Measurements from ENCODE around the gene UBASH3B. TPM values are rescaled to one million over a fixed set of nuclear protein-coding genes. Genes with fewer than 3 reads are reported as not detected.

Gene UBASH3B
- total RNA-seq, 1 donor from 2014 or later = 6.7 TPM

DNA sequence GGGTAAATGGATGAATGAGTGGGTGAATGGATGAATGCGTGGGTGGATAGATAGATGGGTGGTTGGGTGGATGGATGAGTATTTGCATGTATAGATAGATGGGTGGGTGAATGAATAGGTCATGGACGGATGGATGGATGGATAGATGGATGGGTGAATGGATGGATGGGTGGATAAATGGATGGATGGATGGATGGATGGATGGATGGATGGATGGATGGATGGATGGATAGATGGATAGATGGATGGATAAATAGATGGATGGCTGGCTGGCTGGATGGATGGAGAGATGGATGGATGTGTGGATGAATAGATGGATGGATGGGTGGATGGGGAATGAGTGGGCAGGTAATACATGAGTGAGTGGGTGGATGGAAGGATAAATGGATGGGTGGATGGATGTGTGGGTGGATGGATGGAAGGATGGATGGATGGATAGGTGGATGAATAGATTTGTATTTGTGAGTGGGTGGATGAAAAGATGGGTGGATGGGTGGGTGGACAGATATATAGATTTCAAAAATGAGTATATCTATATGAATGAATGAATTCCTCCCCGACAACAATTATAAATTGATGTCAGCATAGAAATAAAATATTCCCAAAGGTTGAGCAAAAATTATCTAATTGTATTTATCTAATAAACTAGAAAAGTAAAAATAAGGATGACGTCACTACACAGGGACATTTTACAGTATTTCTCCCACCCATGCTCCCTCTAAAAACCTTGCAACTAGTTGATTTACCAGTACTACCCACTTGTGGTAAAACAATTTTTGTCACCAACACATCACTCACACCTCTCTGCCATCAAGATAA lies 182.2 kb downstream of the UBASH3B start:
- no peaks in the 10 kb centered on the region for H3K4me1 Mint-ChIP-seq (ENCODE audit: low read depth, unreplicated experiment)

GRCh38 chr11:122843281-122844141 lies 188.0 kb downstream of the UBASH3B start:
- H3K4me1 Mint-ChIP-seq (ENCODE audit: low read depth, unreplicated experiment) = no peaks in the 10 kb centered on the region

More for the DNA sequence above, 182.2 kb downstream of the UBASH3B start:
- H3K36me3 Mint-ChIP-seq (ENCODE audit: unreplicated experiment) = no peaks in the 10 kb centered on the region
- DNase-seq = no peak
- no peak overlapping the region for H3K27ac Mint-ChIP-seq (ENCODE audit: unreplicated experiment)
- H3K4me3 Mint-ChIP-seq (ENCODE audit: unreplicated experiment) = no peak overlapping the region
- TF ChIP-seq, protein P1, sequence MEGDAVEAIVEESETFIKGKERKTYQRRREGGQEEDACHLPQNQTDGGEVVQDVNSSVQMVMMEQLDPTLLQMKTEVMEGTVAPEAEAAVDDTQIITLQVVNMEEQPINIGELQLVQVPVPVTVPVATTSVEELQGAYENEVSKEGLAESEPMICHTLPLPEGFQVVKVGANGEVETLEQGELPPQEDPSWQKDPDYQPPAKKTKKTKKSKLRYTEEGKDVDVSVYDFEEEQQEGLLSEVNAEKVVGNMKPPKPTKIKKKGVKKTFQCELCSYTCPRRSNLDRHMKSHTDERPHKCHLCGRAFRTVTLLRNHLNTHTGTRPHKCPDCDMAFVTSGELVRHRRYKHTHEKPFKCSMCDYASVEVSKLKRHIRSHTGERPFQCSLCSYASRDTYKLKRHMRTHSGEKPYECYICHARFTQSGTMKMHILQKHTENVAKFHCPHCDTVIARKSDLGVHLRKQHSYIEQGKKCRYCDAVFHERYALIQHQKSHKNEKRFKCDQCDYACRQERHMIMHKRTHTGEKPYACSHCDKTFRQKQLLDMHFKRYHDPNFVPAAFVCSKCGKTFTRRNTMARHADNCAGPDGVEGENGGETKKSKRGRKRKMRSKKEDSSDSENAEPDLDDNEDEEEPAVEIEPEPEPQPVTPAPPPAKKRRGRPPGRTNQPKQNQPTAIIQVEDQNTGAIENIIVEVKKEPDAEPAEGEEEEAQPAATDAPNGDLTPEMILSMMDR (IDR thresholded peaks at IDR 0.05; ENCODE audit: partially characterized antibody, unreplicated experiment) = no peak
- peaks cover 1% of the 10 kb centered on the region for H3K9me3 Mint-ChIP-seq (ENCODE audit: unreplicated experiment)
- peaks cover 2% of the 10 kb centered on the region for H3K27me3 Mint-ChIP-seq (ENCODE audit: unreplicated experiment)

DNA sequence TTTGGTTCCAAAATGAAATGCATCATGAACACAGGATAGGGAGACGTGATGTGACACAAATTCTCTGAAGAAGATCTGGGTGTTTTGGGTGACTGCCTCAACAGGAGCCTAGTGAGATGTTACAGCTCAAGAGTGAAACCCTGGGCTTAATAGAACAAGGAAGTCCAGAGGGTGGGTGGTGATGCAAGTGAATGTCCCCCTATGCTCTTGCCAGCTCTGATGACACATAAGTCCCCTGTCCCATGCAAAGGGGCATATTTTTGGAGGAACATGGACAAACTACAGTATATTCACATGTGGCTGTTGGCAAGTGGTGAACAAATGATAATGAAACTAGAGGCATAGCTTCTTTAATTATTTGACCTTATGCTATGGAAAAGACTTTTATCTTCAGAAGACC lies 191.9 kb downstream of the UBASH3B start:
- Mint-ChIP-seq H3K27ac (ENCODE audit: unreplicated experiment) (no peak overlapping the region), H3K4me1 (ENCODE audit: low read depth, unreplicated experiment) (no peaks in the 10 kb centered on the region), H3K9me3 (ENCODE audit: unreplicated experiment) (no peaks in the 10 kb centered on the region), H3K36me3 (ENCODE audit: unreplicated experiment) (no peaks in the 10 kb centered on the region), H3K4me3 (ENCODE audit: unreplicated experiment) (no peak overlapping the region), H3K27me3 (ENCODE audit: unreplicated experiment) (no peaks in the 10 kb centered on the region)
- no peak for DNase-seq
- TF ChIP-seq, protein P1 (IDR thresholded peaks at IDR 0.05; ENCODE audit: partially characterized antibody, unreplicated experiment) = no peak

More at GRCh38 chr11:122843281-122844141, 188.0 kb downstream of the UBASH3B start:
- TF ChIP-seq, protein P1 (IDR thresholded peaks at IDR 0.05; ENCODE audit: partially characterized antibody, unreplicated experiment) = no peak
- H3K27ac Mint-ChIP-seq (ENCODE audit: unreplicated experiment) = no peak overlapping the region
- H3K36me3 Mint-ChIP-seq (ENCODE audit: unreplicated experiment) = no peaks in the 10 kb centered on the region
- H3K9me3 Mint-ChIP-seq (ENCODE audit: unreplicated experiment) = no peaks in the 10 kb centered on the region
- no peak overlapping the region for H3K4me3 Mint-ChIP-seq (ENCODE audit: unreplicated experiment)
- DNase-seq = no peak
- H3K27me3 Mint-ChIP-seq (ENCODE audit: unreplicated experiment) = peaks cover 2% of the 10 kb centered on the region

DNA sequence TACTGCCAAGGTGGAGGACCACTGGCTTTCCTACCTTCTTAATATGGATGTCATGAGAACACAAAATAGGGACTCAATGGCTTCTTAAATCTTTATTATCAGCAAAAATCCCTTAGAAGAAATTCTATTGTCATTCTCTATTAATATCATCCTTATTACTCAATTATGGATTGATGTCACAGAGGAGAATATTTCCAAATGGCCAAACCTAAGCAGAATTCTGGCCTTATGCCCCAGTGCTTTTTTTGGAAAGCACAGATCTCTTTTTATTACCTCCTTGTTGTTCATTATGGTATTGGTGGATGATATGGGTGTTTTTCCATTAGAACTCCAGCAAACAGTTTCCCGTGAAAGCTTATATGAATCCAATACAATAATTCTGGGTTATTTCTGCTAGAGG lies 192.7 kb downstream of the UBASH3B start:
- Mint-ChIP-seq H3K4me1 (ENCODE audit: low read depth, unreplicated experiment) (no peaks in the 10 kb centered on the region), H3K27ac (ENCODE audit: unreplicated experiment) (no peak overlapping the region), H3K9me3 (ENCODE audit: unreplicated experiment) (no peaks in the 10 kb centered on the region), H3K4me3 (ENCODE audit: unreplicated experiment) (no peak overlapping the region), H3K27me3 (ENCODE audit: unreplicated experiment) (no peaks in the 10 kb centered on the region), H3K36me3 (ENCODE audit: unreplicated experiment) (no peaks in the 10 kb centered on the region)
- DNase-seq = no peak
- TF ChIP-seq, protein P1 (IDR thresholded peaks at IDR 0.05; ENCODE audit: partially characterized antibody, unreplicated experiment) = no peak

All from glutamatergic neuron (in vitro differentiated cells).